Lower leg skin (tissue), 3 donors: ENCODE data around the gene CGB8.

Experiments
- CTCF ChIP-seq, 3 donors: fragments of 450-650 bp; IDR thresholded peaks; one replicate each; pipeline ENCODE4 v1.5.1; 2016; ENCODE audit warnings: antibody characterized with exemption in 3 of 3, mild to moderate bottlenecking in 3 of 3, moderate library complexity in 2 of 3
- POLR2A ChIP-seq, 2 donors: fragments of 450-650 bp; IDR thresholded peaks; one replicate each; pipeline ENCODE4 v1.6.1; 2016 to 2017; ENCODE audit warnings: antibody characterized with exemption in 2 of 2, mild to moderate bottlenecking in 1 of 2, moderate library complexity in 1 of 2

- TF ChIP-seq CTCF (IDR thresholded peaks at IDR 0.05) (no peak), POLR2A (IDR thresholded peaks at IDR 0.05) (no peak)
Measured at GRCh38 chr19:48999481-49000325, 49.2 kb downstream of the CGB8 start.
